ENCODE measurements around the gene ZSWIM8.

Gene ZSWIM8

DNA sequence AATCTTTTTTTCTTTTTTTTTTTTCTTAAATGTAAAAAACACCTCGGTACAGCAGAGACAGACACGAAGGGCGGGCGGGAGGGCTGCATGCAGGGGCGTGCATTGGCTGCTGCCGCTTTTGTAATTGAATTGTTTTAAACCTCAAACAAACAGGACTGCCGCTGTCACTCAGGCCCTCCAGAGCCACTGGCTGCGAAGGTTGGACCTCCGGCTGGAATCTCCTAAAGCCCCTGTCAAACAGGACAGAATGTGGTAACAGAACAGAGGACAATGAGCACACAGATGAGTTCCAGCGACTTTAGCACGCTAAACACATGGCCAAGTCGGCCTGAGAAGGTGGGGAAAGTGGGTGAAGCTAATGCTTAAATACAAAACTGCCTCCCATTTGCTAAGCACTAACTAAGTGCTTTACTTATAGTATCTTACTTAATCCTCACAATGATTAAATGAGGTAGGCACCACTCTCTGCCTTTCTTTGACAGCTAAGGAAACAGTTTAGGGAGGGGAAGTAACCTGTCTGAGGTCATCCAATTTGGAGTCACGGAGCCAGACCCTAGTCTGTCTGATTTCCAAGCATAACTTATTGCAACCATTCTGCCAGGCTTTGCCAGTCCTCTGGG is 29.0 kb downstream of the ZSWIM8 start:
- no peak overlapping the region for H3K27ac ChIP-seq
- no peak for TF ChIP-seq ZFX (IDR thresholded peaks at IDR 0.05)
- TF ChIP-seq, protein P1, sequence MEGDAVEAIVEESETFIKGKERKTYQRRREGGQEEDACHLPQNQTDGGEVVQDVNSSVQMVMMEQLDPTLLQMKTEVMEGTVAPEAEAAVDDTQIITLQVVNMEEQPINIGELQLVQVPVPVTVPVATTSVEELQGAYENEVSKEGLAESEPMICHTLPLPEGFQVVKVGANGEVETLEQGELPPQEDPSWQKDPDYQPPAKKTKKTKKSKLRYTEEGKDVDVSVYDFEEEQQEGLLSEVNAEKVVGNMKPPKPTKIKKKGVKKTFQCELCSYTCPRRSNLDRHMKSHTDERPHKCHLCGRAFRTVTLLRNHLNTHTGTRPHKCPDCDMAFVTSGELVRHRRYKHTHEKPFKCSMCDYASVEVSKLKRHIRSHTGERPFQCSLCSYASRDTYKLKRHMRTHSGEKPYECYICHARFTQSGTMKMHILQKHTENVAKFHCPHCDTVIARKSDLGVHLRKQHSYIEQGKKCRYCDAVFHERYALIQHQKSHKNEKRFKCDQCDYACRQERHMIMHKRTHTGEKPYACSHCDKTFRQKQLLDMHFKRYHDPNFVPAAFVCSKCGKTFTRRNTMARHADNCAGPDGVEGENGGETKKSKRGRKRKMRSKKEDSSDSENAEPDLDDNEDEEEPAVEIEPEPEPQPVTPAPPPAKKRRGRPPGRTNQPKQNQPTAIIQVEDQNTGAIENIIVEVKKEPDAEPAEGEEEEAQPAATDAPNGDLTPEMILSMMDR (conservative IDR thresholded peaks at IDR 0.05) = no peak

DNA sequence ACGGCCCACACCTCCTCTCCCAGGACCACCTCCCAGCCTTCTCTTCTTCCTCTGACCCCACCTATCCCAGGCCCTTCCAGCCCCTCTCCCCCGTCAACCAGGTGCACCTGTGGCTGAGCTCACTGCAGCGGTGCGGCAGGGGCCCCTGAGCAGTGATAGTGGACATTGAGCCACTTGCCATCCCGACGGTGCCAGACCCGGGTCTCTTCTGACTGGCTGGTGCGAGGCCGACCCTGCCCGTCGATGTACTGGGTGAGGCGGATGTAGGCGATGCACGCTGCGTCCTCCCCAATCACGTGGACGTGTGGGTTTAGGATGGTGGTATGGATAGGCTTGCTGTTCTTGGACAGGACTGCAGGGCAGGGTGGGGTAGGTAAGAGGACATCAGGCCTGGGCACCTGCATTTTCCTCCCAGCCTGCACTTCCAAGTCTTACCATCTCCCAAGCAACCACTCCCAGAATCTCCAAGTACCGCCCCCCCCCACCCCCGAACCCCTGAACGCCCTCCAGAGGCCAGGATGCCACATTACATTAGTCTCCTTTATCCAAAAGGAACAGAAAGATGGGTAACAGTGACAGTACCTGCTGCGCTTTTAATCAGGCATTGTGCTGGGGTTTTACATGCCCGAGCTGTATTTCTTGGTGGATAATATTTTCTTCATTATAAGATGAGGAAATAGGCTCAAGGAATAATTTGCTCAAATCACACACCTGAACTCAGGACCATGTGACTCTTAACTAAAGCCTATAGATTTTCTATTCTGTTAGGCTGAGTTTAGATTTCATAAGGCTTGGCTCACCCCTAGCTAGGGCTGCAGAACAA is 29.7 kb downstream of the ZSWIM8 start:
- H3K27ac ChIP-seq = no peak overlapping the region

DNA sequence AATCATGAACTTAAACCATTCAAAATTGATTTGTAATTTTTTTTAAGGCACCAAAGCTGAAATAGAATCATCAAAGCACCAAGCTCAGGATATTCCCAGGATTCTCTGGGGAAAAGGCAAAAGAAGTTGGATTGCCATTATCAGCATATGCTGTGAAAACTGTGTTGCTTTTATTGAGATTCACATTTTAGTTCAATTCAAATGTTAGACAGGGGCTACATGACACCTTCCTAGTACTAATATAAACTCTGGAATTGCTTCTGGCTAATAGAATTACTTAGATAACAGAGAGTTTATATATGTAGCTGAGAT is 30.3 kb downstream of the ZSWIM8 start:
- H3K27ac ChIP-seq = no peak overlapping the region

More for the DNA sequence above, 29.7 kb downstream of the ZSWIM8 start:
- TF ChIP-seq ZFX (IDR thresholded peaks at IDR 0.05) = no peak
- TF ChIP-seq, protein P1 (conservative IDR thresholded peaks at IDR 0.05) = peak; percentile 60

DNA sequence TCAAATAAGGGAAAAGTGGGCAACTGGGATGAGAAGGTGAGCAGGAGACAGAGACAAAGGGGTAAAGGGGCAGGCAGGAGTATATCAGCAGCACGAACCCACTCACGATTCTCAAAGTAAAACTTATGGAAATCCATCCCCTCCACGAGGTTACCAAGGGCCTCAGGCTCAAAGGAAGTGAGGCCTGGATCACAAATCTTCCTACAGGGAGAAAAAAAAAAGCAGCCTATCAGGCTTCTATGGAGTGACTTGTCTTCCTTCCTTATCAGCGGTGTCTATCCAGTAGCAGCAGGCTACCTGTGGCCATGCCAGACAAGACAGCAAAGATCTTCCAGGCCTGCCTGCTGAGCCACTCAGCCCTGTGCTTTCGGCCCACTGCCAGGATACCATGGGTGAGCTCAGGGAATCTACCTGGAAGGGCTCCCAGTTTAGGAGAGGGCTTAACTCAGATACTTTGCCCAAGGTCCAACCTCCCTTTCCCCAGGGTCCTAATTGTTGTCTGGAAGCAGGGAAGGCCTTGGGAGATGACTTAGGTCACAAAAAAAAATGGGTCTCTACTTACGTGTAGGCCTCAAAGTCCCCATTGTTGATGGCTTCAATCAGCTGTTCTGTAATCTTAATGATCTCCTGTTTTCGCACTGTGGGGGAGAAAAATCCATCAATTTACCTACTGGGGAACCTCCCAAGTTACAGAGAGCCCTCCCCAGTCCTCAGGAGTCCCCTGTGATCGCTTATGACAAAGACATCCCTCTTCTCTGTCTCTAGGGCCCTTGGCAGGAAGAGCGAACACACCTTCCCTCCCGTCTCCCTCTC is 31.7 kb downstream of the ZSWIM8 start:
- H3K27ac ChIP-seq = peak overlapping the region; percentile 80

More for the DNA sequence above, 30.3 kb downstream of the ZSWIM8 start:
- TF ChIP-seq ZFX (IDR thresholded peaks at IDR 0.05) = no peak
- TF ChIP-seq, protein P1 (conservative IDR thresholded peaks at IDR 0.05) = no peak

DNA sequence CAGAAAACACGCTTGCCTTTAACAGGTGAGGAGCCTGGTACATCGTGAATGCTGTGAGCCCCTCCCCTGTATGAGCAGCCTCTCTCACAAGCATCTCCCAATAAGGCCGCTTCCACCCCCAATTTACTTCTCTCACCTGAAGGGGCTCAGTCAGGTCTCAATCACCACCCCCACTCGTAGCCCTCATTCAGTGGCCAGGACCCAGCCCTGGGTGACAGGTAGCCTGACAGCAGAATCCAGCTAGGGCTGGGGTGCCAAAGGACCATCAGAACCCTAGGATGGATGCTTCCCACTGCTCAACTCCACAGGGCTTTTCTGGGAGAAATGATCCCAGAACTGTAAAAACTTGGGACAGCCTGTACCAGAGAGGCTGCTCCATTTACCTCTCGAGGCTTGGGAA is 32.4 kb downstream of the ZSWIM8 start:
- TF ChIP-seq, protein P1 (conservative IDR thresholded peaks at IDR 0.05) = no peak
- no peak for TF ChIP-seq ZFX (IDR thresholded peaks at IDR 0.05)
- peak overlapping the region; percentile 80 for H3K27ac ChIP-seq

More for the DNA sequence above, 31.7 kb downstream of the ZSWIM8 start:
- TF ChIP-seq, protein P1 (conservative IDR thresholded peaks at IDR 0.05) = no peak
- 0 out of 2 replicates have a peak, but pooled peaks have one; percentile 31 for TF ChIP-seq ZFX (IDR thresholded peaks at IDR 0.05)

DNA sequence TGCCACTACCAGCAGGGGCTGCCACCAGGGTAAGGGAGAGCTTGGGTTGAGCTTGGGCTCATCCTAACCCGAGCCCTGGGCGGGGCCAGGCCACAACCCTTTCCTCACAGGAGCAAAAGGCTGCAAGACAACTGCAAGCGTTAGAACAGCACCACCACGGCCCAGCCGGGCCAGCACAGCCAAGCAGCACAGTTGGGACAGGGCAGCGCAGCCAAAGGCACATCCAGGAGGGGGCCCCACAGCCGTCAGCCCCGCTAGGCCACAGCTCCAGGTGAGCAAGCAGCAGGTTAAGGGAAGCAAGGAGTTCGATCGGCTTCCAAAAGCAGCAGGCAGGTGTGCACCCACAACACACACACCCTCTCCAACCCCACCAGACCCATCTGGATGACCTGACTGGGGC is 33.0 kb downstream of the ZSWIM8 start:
- H3K27ac ChIP-seq = peak overlapping the region; percentile 80
- TF ChIP-seq ZFX (IDR thresholded peaks at IDR 0.05) = no peak
- TF ChIP-seq, protein P1 (conservative IDR thresholded peaks at IDR 0.05) = no peak
